ENCODE data around the gene ATP10A. TPM values are rescaled to one million over a fixed set of nuclear protein-coding genes. Genes with fewer than 3 reads are reported as not detected.

ATP10A gene
- polyA plus RNA-seq, 1 of the 3 experiments (the other 2 are of a cell fraction), result not detected

GRCh38 chr15:25693321-25694238, 169.5 kb downstream of the ATP10A start:
- Histone ChIP-seq H3K4me3 (ENCODE audit: low read depth in 2 of 2, low read length in 1 of 2) (no peak overlapping the region; a peak in 1 of 4 replicates), H3K79me2 (ENCODE audit: insufficient read depth) (no peaks in the 10 kb centered on the region), H3K36me3 (replicated peaks in 1 of 2; ENCODE audit: control insufficient read depth in 1 of 2, insufficient read depth in 2 of 2, low read length in 1 of 2) (no peaks in the 10 kb centered on the region), H3K9ac (no peak overlapping the region), H3K27ac (ENCODE audit: low read depth in 2 of 2, low read length in 1 of 2) (no peak overlapping the region), H3K27me3 (ENCODE audit: insufficient read depth) (no peaks in the 10 kb centered on the region), H3K9me2 (no peaks in the 10 kb centered on the region), H3K4me1 (ENCODE audit: control insufficient read depth in 1 of 2, insufficient read depth in 2 of 2, low read depth in 1 of 2, low read length in 1 of 2) (no peaks in the 10 kb centered on the region), H3K4me2 (no peak overlapping the region), H2AFZ (ENCODE audit: low read depth) (no peak overlapping the region), H4K20me1 (ENCODE audit: insufficient read depth) (no peaks in the 10 kb centered on the region), H3F3A (replicated peaks; ENCODE audit: insufficient read depth) (no peaks in the 10 kb centered on the region), H3K9me3 (no peaks in the 10 kb centered on the region)
- POLR2A ChIA-PET, result no interaction called here
- peak; percentile 68 for DNase-seq
- TF ChIP-seq SMC3 (IDR thresholded peaks at IDR 0.05; ENCODE audit: low read depth, low read length) (peak; percentile 53), MEF2A (IDR thresholded peaks at IDR 0.05; ENCODE audit: borderline replicate concordance, low read depth) (no peak), RAD21 (IDR thresholded peaks at IDR 0.05; ENCODE audit: low read length) (peak; percentile 59)
- TF ChIP-seq, protein P1, sequence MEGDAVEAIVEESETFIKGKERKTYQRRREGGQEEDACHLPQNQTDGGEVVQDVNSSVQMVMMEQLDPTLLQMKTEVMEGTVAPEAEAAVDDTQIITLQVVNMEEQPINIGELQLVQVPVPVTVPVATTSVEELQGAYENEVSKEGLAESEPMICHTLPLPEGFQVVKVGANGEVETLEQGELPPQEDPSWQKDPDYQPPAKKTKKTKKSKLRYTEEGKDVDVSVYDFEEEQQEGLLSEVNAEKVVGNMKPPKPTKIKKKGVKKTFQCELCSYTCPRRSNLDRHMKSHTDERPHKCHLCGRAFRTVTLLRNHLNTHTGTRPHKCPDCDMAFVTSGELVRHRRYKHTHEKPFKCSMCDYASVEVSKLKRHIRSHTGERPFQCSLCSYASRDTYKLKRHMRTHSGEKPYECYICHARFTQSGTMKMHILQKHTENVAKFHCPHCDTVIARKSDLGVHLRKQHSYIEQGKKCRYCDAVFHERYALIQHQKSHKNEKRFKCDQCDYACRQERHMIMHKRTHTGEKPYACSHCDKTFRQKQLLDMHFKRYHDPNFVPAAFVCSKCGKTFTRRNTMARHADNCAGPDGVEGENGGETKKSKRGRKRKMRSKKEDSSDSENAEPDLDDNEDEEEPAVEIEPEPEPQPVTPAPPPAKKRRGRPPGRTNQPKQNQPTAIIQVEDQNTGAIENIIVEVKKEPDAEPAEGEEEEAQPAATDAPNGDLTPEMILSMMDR (IDR thresholded peaks at IDR 0.05), result peak; percentile 39
- CTCF ChIA-PET, result interaction anchor here (0.6 to 5.2 kb wide), 4 partner anchors 9 to 854 kb away, joined by 3 to 23 read pairs (median 4); no protein-coding TSS in a partner anchor
- WGBS (ENCODE audit: low lambda C conversion rate), result 59% methylated on average over 14 of the region's 19 CpGs

- no peak for DNase-seq
These were observed 171.3 kb downstream of the ATP10A start for GRCh38 chr15:25691544-25692430.

More at GRCh38 chr15:25691544-25692430, 171.3 kb downstream of the ATP10A start:
- Histone ChIP-seq H3K9ac (no peak overlapping the region), H3K9me3 (no peaks in the 10 kb centered on the region), H3F3A (replicated peaks; ENCODE audit: insufficient read depth) (no peaks in the 10 kb centered on the region), H3K36me3 (replicated peaks in 1 of 2; ENCODE audit: control insufficient read depth in 1 of 2, insufficient read depth in 2 of 2, low read length in 1 of 2) (no peaks in the 10 kb centered on the region), H3K4me3 (ENCODE audit: low read depth in 2 of 2, low read length in 1 of 2) (no peak overlapping the region), H3K79me2 (ENCODE audit: insufficient read depth) (no peaks in the 10 kb centered on the region), H2AFZ (ENCODE audit: low read depth) (no peak overlapping the region), H3K4me1 (ENCODE audit: control insufficient read depth in 1 of 2, insufficient read depth in 2 of 2, low read depth in 1 of 2, low read length in 1 of 2) (no peaks in the 10 kb centered on the region), H3K27me3 (ENCODE audit: insufficient read depth) (no peaks in the 10 kb centered on the region), H3K4me2 (no peak overlapping the region), H3K27ac (ENCODE audit: low read depth in 2 of 2, low read length in 1 of 2) (no peak overlapping the region), H4K20me1 (ENCODE audit: insufficient read depth) (no peaks in the 10 kb centered on the region), H3K9me2 (no peaks in the 10 kb centered on the region)
- ChIA-PET POLR2A (no interaction called here), CTCF (interaction anchor here (0.5 to 1.0 kb wide), 5 partner anchors 8 to 242 kb away, joined by 3 to 5 read pairs (median 4); no protein-coding TSS in a partner anchor)
- no peak for TF ChIP-seq NFIC (IDR thresholded peaks at IDR 0.05; ENCODE audit: borderline replicate concordance)
- TF ChIP-seq, protein P1 (IDR thresholded peaks at IDR 0.05), result peak; percentile 27; the same call in 1 of the 2 replicates
- TF ChIP-seq, protein P2, sequence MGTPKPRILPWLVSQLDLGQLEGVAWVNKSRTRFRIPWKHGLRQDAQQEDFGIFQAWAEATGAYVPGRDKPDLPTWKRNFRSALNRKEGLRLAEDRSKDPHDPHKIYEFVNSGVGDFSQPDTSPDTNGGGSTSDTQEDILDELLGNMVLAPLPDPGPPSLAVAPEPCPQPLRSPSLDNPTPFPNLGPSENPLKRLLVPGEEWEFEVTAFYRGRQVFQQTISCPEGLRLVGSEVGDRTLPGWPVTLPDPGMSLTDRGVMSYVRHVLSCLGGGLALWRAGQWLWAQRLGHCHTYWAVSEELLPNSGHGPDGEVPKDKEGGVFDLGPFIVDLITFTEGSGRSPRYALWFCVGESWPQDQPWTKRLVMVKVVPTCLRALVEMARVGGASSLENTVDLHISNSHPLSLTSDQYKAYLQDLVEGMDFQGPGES (IDR thresholded peaks at IDR 0.05; ENCODE audit: low read depth, low read length), result no peak
- no peak for TF ChIP-seq RFX5 (IDR thresholded peaks at IDR 0.05; ENCODE audit: low read length)
- TF ChIP-seq FOSL2 (IDR thresholded peaks at IDR 0.05; ENCODE audit: borderline replicate concordance, low read depth), result no peak
- TF ChIP-seq MEF2A (IDR thresholded peaks at IDR 0.05; ENCODE audit: borderline replicate concordance, low read depth), result no peak
- TF ChIP-seq RAD21 (IDR thresholded peaks at IDR 0.05; ENCODE audit: low read length), result peak; percentile 43
- no peak for TF ChIP-seq USF1 (IDR thresholded peaks at IDR 0.05; ENCODE audit: borderline replicate concordance, low read depth)
- TF ChIP-seq RXRA (IDR thresholded peaks at IDR 0.05; ENCODE audit: borderline replicate concordance, low read depth), result no peak
- no peak for TF ChIP-seq FOXM1 (IDR thresholded peaks at IDR 0.05; ENCODE audit: low read depth)
- TF ChIP-seq, protein P3, sequence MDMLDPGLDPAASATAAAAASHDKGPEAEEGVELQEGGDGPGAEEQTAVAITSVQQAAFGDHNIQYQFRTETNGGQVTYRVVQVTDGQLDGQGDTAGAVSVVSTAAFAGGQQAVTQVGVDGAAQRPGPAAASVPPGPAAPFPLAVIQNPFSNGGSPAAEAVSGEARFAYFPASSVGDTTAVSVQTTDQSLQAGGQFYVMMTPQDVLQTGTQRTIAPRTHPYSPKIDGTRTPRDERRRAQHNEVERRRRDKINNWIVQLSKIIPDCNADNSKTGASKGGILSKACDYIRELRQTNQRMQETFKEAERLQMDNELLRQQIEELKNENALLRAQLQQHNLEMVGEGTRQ (IDR thresholded peaks at IDR 0.05; ENCODE audit: borderline replicate concordance, low read depth, low read length), result no peak
- TF ChIP-seq FOXJ3 (CRISPR knock-in tag; IDR thresholded peaks at IDR 0.05), result no peak
- no peak for TF ChIP-seq MAX (IDR thresholded peaks at IDR 0.05; ENCODE audit: low read depth)
- TF ChIP-seq JUND (IDR thresholded peaks at IDR 0.05), result no peak
- WGBS (ENCODE audit: low lambda C conversion rate), result 65% methylated on average over 13 of the region's 13 CpGs
